ENCODE results near the gene NAV3. TPM values are rescaled to one million over a fixed set of nuclear protein-coding genes. Genes with fewer than 3 reads are reported as not detected.

The NAV3 gene
- total RNA-seq, 2 experiments from 2014 or later = not detected

GRCh38 chr12:77808534-77808933 is 22.2 kb upstream of the NAV3 start:
- H3K4me3 Mint-ChIP-seq = no peak overlapping the region
- H3K27me3 ChIP-seq (ENCODE audit: control insufficient read depth in 1 of 2, insufficient read depth in 2 of 2, low read length in 2 of 2) = no peaks in the 10 kb centered on the region
- H3K9me3 Mint-ChIP-seq = peaks cover 14% of the 10 kb centered on the region
- intact Hi-C loops (cut with DNase I, micrococcal nuclease) = no loop called here
- H3K4me1 Mint-ChIP-seq (ENCODE audit: low read depth) = no peaks in the 10 kb centered on the region
- H3K27me3 Mint-ChIP-seq = no peaks in the 10 kb centered on the region
- H3K36me3 ChIP-seq (ENCODE audit: insufficient read depth, low read length) = no peaks in the 10 kb centered on the region
- no peak overlapping the region for H3K4me3 ChIP-seq (ENCODE audit: low read length)
- no peak overlapping the region for H3K27ac Mint-ChIP-seq
- ChIA-PET POLR2A (no interaction called here), CTCF (no interaction called here)
- no peak for TF ChIP-seq CTCF (IDR thresholded peaks at IDR 0.05)
- no peak overlapping the region for H3K27ac ChIP-seq (ENCODE audit: low read depth in 1 of 2, low read length in 2 of 2)
- no peak for DNase-seq
- H3K36me3 Mint-ChIP-seq (ENCODE audit: low read depth) = no peaks in the 10 kb centered on the region
- peaks cover 0 to 17% of the 10 kb centered on the region in 2 experiments for H3K9me3 ChIP-seq (ENCODE audit: control insufficient read depth in 1 of 2, insufficient read depth in 1 of 2, low read length in 2 of 2)
- ATAC-seq (ENCODE audit: poor library complexity) = no peak
- H3K4me1 ChIP-seq (ENCODE audit: insufficient read depth, low read length) = no peaks in the 10 kb centered on the region

- no peaks in the 10 kb centered on the region for H3K36me3 Mint-ChIP-seq (ENCODE audit: low read depth)
- Histone ChIP-seq H3K27me3 (ENCODE audit: control insufficient read depth in 1 of 2, insufficient read depth in 2 of 2, low read length in 2 of 2) (no peaks in the 10 kb centered on the region), H3K36me3 (ENCODE audit: insufficient read depth, low read length) (no peaks in the 10 kb centered on the region), H3K27ac (ENCODE audit: low read depth in 1 of 2, low read length in 2 of 2) (no peak overlapping the region), H3K4me1 (ENCODE audit: insufficient read depth, low read length) (no peaks in the 10 kb centered on the region), H3K9me3 (ENCODE audit: control insufficient read depth in 1 of 2, insufficient read depth in 1 of 2, low read length in 2 of 2) (peaks cover 0 to 14% of the 10 kb centered on the region in 2 experiments), H3K4me3 (ENCODE audit: low read length) (no peak overlapping the region)
- ChIA-PET POLR2A (no interaction called here), CTCF (no interaction called here)
- H3K27me3 Mint-ChIP-seq = no peaks in the 10 kb centered on the region
- H3K9me3 Mint-ChIP-seq = peaks cover 2% of the 10 kb centered on the region
- intact Hi-C loops (cut with DNase I, micrococcal nuclease) = no loop called here
- DNase-seq (no peak), ATAC-seq (ENCODE audit: poor library complexity) (no peak)
- no peak overlapping the region for H3K27ac Mint-ChIP-seq
- H3K4me1 Mint-ChIP-seq (ENCODE audit: low read depth) = no peaks in the 10 kb centered on the region
- no peak for TF ChIP-seq CTCF (IDR thresholded peaks at IDR 0.05)
- H3K4me3 Mint-ChIP-seq = no peak overlapping the region
Measured at GRCh38 chr12:77813558-77813957, 17.1 kb upstream of the NAV3 start.

GRCh38 chr12:77814386-77814785 is 16.3 kb upstream of the NAV3 start:
- Mint-ChIP-seq H3K9me3 (peaks cover 2% of the 10 kb centered on the region), H3K27me3 (no peaks in the 10 kb centered on the region), H3K36me3 (ENCODE audit: low read depth) (no peaks in the 10 kb centered on the region), H3K27ac (no peak overlapping the region), H3K4me1 (ENCODE audit: low read depth) (no peaks in the 10 kb centered on the region), H3K4me3 (no peak overlapping the region)
- Histone ChIP-seq H3K36me3 (ENCODE audit: insufficient read depth, low read length) (no peaks in the 10 kb centered on the region), H3K4me3 (ENCODE audit: low read length) (no peak overlapping the region), H3K27me3 (ENCODE audit: control insufficient read depth in 1 of 2, insufficient read depth in 2 of 2, low read length in 2 of 2) (no peaks in the 10 kb centered on the region), H3K4me1 (ENCODE audit: insufficient read depth, low read length) (no peaks in the 10 kb centered on the region), H3K27ac (ENCODE audit: low read depth in 1 of 2, low read length in 2 of 2) (no peak overlapping the region), H3K9me3 (ENCODE audit: control insufficient read depth in 1 of 2, insufficient read depth in 1 of 2, low read length in 2 of 2) (peaks cover 0 to 6% of the 10 kb centered on the region in 2 experiments)
- POLR2A ChIA-PET = no interaction called here
- DNase-seq (no peak), ATAC-seq (ENCODE audit: poor library complexity) (no peak)
- TF ChIP-seq CTCF (IDR thresholded peaks at IDR 0.05) = no peak
- intact Hi-C loops (cut with DNase I, micrococcal nuclease) = no loop called here
- CTCF ChIA-PET = no interaction called here
